GM12891 (cell line): ENCODE measurements around the gene PILRA.
"Not testable (repeated sequence)": the region's sequence is repeated elsewhere in the genome, so short reads cannot be mapped to it uniquely, and the experiment has no call there.

Experiments used
- DNase-seq: peaks from one replicate; pipeline ENCODE4 v3.0.0; 2011; ENCODE audit warnings: low spot score; ENCODE audit not compliant: insufficient read length
- FAIRE-seq: peaks from 2 replicates; lab custom pipeline; 2011; peaks lifted over from hg19 to GRCh38; lab: Jason Lieb, UNC
- PAX5 ChIP-seq: IDR thresholded peaks from 2 replicates; pipeline ENCODE4 v1.6.1; 2011; ENCODE audit warnings: low read length, moderate library complexity, mild to moderate bottlenecking; ENCODE audit not compliant: insufficient read depth, severe bottlenecking
- POLR2A ChIP-seq: IDR thresholded peaks from 2 replicates; pipeline ENCODE4 v1.6.1; 2011; ENCODE audit warnings: low read depth, low read length, control low read depth
- POLR2AphosphoS5 ChIP-seq: IDR thresholded peaks from 2 replicates; pipeline ENCODE4 v1.6.1; 2011; ENCODE audit warnings: low read depth, low read length, control low read depth
- POU2F2 ChIP-seq: IDR thresholded peaks from 2 replicates; pipeline ENCODE4 v1.6.1; 2011; ENCODE audit warnings: low read depth, mild to moderate bottlenecking, control low read depth, low read length, moderate library complexity
- SPI1 ChIP-seq: IDR thresholded peaks from 2 replicates; pipeline ENCODE4 v1.6.1; 2011; ENCODE audit warnings: low read depth, low read length, control low read depth
- TAF1 ChIP-seq: IDR thresholded peaks from 2 replicates; pipeline ENCODE4 v1.6.1; 2011; ENCODE audit warnings: low read depth, low read length, control low read depth

PILRA gene

GRCh38 chr7:100432053-100432452 lies 58.8 kb downstream of the PILRA start:
- no peak for DNase-seq
- no peak for FAIRE-seq
- TF ChIP-seq SPI1 (no peak), PAX5 (no peak), POLR2A (no peak), POU2F2 (no peak), POLR2AphosphoS5 (no peak), TAF1 (no peak)

- TF ChIP-seq POLR2A (no peak), SPI1 (no peak)
- no peak for FAIRE-seq
These were observed 59.5 kb downstream of the PILRA start for GRCh38 chr7:100432621-100433275.

GRCh38 chr7:100433276-100433591 lies 59.9 kb downstream of the PILRA start:
- TF ChIP-seq POLR2A (peak; percentile 56; the same call in 1 of the 2 replicates), TAF1 (no peak), POU2F2 (no peak), PAX5 (no peak), SPI1 (no peak), POLR2AphosphoS5 (no peak)
- FAIRE-seq (no peak), DNase-seq (no peak)

More at GRCh38 chr7:100432621-100433275, 59.5 kb downstream of the PILRA start:
- no peak for DNase-seq

- TF ChIP-seq POLR2A (peak; percentile 28; the same call in 1 of the 2 replicates), POU2F2 (no peak)
- DNase-seq (no peak), FAIRE-seq (no peak)
These were observed 60.5 kb downstream of the PILRA start for GRCh38 chr7:100433592-100434296.

GRCh38 chr7:100434297-100435144 lies 61.2 kb downstream of the PILRA start:
- no peak for FAIRE-seq
- no peak for TF ChIP-seq POLR2A
- TF ChIP-seq POLR2AphosphoS5: no peak; the same call in none of the 2 replicates
- no peak for TF ChIP-seq SPI1
- no peak for TF ChIP-seq TAF1
- TF ChIP-seq PAX5: no peak
- TF ChIP-seq POU2F2: no peak
- no peak for DNase-seq

GRCh38 chr7:100435401-100436304 lies 62.4 kb downstream of the PILRA start:
- DNase-seq (no peak), FAIRE-seq (no peak)
- peak; percentile 36; the same call in 1 of the 2 replicates for TF ChIP-seq TAF1
- no peak; the same call in 1 of the 2 replicates for TF ChIP-seq POU2F2
- peak; percentile 36; the same call in 1 of the 2 replicates for TF ChIP-seq POLR2AphosphoS5
- no peak for TF ChIP-seq SPI1
- TF ChIP-seq POLR2A: peak; percentile 64

GRCh38 chr7:100437150-100438100 lies 64.1 kb downstream of the PILRA start:
- DNase-seq (no peak), FAIRE-seq (no peak)
- no peak for TF ChIP-seq SPI1
- TF ChIP-seq POLR2A: no peak
- no peak for TF ChIP-seq TAF1
- no peak for TF ChIP-seq POU2F2
- no peak for TF ChIP-seq PAX5
- no peak for TF ChIP-seq POLR2AphosphoS5

- DNase-seq: no peak
- TF ChIP-seq PAX5: no peak
- TF ChIP-seq SPI1: no peak
- no peak for TF ChIP-seq POLR2AphosphoS5
- TF ChIP-seq TAF1: no peak
- no peak for TF ChIP-seq POLR2A
- TF ChIP-seq POU2F2: no peak
- no peak for FAIRE-seq
These were observed 64.9 kb downstream of the PILRA start for GRCh38 chr7:100438172-100438571.

- not testable (repeated sequence) for FAIRE-seq, DNase-seq
These were observed 65.4 kb downstream of the PILRA start for GRCh38 chr7:100438731-100439130.

- FAIRE-seq, DNase-seq: not testable (repeated sequence)
These were observed 66.0 kb downstream of the PILRA start for GRCh38 chr7:100439244-100439643.
